Tongue (tissue), 2 donors: ENCODE measurements around the gene RIPOR1. TPM values are rescaled to one million over a fixed set of nuclear protein-coding genes. Genes with fewer than 3 reads are reported as not detected.

ENCODE experiments used
- DNase-seq: peaks from one replicate; pipeline ENCODE4 v3.0.0-alpha.2; 2015
- total RNA-seq: library from RNA; depleted of rRNA; stranded (reverse); fragments of >200 nt; gene quantifications from one replicate; pipeline ENCODE4 v1.2.3, GENCODE V29; 2014

RIPOR1 gene
- total RNA-seq, 1 donor from 2014 or later: 50.5 TPM

GRCh38 chr16:67538666-67539101 is 10.1 kb downstream of the RIPOR1 start:
- no peak for DNase-seq

GRCh38 chr16:67539271-67539670 is 10.6 kb downstream of the RIPOR1 start:
- DNase-seq: no peak

- no peak for DNase-seq
Observed at GRCh38 chr16:67539691-67540635, 11.3 kb downstream of the RIPOR1 start.

GRCh38 chr16:67540756-67541155 is 12.1 kb downstream of the RIPOR1 start:
- DNase-seq: no peak

GRCh38 chr16:67541391-67542263 is 13.0 kb downstream of the RIPOR1 start:
- peak; percentile 55 for DNase-seq

GRCh38 chr16:67542464-67542863 is 13.8 kb downstream of the RIPOR1 start:
- DNase-seq: no peak

- no peak for DNase-seq
Observed at GRCh38 chr16:67543036-67543435, 14.4 kb downstream of the RIPOR1 start.

GRCh38 chr16:67543582-67543981 is 15.0 kb downstream of the RIPOR1 start:
- DNase-seq: no peak

GRCh38 chr16:67544329-67544841 is 15.8 kb downstream of the RIPOR1 start:
- DNase-seq: no peak

GRCh38 chr16:67544844-67545664 is 16.4 kb downstream of the RIPOR1 start:
- DNase-seq: no peak

- DNase-seq: no peak
Observed at GRCh38 chr16:67545665-67546024, 17.0 kb downstream of the RIPOR1 start.

- DNase-seq: no peak
Observed at GRCh38 chr16:67546091-67546501, 17.5 kb downstream of the RIPOR1 start.

- peak; percentile 79 for DNase-seq
Observed at GRCh38 chr16:67546761-67547422, 18.3 kb downstream of the RIPOR1 start.

GRCh38 chr16:67547423-67548264 is 19.0 kb downstream of the RIPOR1 start:
- DNase-seq: no peak

GRCh38 chr16:67548265-67549126 is 19.9 kb downstream of the RIPOR1 start:
- no peak for DNase-seq

- no peak for DNase-seq
Observed at GRCh38 chr16:67549240-67549639, 20.6 kb downstream of the RIPOR1 start.

- no peak for DNase-seq
Observed at GRCh38 chr16:67549936-67550335, 21.3 kb downstream of the RIPOR1 start.

GRCh38 chr16:67551091-67551490 is 22.5 kb downstream of the RIPOR1 start:
- DNase-seq: no peak

- no peak for DNase-seq
Observed at GRCh38 chr16:67551972-67552371, 23.3 kb downstream of the RIPOR1 start.
